Astrocyte of the cerebellum (primary cell): ENCODE results near the gene FICD.

Experiments
- DNase-seq: peaks from one replicate; pipeline ENCODE4 v3.0.0-alpha.2; 2011; ENCODE audit warnings: low read depth
- H3K4me3 ChIP-seq: 2 replicates; pipeline ENCODE4 v1.5.1; 2011; ENCODE audit warnings: mild to moderate bottlenecking, low read depth, low read length, moderate library complexity
- in situ Hi-C: cut with HindIII; loops from 2 replicates; pipeline ENCODE4 v1.10.0; 2017; ENCODE audit warnings: low sequenced_read_pairs
- TF ChIP-seq, protein P1 (sequence below): IDR thresholded peaks from 2 replicates; pipeline ENCODE4 v1.5.1; 2012; ENCODE audit warnings: low read length, low read depth, moderate library complexity, mild to moderate bottlenecking; ENCODE audit errors: missing control alignments

Gene FICD

DNA sequence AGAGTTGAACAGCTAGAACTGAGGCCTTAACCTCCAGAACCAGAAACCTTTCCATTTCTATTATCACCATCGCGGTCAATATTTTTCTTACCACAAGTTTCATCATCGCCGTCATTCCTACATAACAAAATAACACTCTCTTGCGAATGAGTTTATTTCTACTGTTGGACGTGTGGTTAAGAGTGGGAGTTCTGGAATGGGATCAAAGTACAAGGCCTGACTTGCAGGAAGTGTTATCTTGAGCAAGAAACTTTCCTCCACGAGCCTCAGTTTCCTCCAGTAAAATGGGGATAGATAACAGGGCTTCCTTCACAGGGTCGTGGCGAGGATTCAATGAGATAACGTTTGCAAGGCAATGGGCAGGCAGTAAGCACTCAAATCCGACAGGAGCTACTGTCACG lies 45.2 kb downstream of the FICD start:
- in situ Hi-C loops = loop anchor here (5.0 kb wide), 3 partner anchors 72 to 272 kb away; partner anchors contain the start of gene SELPLG
- H3K4me3 ChIP-seq = peak overlapping the region; percentile 100
- no peak for DNase-seq
- TF ChIP-seq, protein P1, sequence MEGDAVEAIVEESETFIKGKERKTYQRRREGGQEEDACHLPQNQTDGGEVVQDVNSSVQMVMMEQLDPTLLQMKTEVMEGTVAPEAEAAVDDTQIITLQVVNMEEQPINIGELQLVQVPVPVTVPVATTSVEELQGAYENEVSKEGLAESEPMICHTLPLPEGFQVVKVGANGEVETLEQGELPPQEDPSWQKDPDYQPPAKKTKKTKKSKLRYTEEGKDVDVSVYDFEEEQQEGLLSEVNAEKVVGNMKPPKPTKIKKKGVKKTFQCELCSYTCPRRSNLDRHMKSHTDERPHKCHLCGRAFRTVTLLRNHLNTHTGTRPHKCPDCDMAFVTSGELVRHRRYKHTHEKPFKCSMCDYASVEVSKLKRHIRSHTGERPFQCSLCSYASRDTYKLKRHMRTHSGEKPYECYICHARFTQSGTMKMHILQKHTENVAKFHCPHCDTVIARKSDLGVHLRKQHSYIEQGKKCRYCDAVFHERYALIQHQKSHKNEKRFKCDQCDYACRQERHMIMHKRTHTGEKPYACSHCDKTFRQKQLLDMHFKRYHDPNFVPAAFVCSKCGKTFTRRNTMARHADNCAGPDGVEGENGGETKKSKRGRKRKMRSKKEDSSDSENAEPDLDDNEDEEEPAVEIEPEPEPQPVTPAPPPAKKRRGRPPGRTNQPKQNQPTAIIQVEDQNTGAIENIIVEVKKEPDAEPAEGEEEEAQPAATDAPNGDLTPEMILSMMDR = no peak

GRCh38 chr12:108560752-108561719 lies 46.0 kb downstream of the FICD start, which contains the start of gene SART3:
TSS of gene SART3 (minus strand) at chr12:108561173. CDS start at chr12:108561154, 19 bp downstream.
- peak within 1 kb of the TSS; percentile 100 for H3K4me3 ChIP-seq
- DNase-seq = peak; percentile 72
- TF ChIP-seq, protein P1 = peak; percentile 2
- in situ Hi-C loops = loop anchor here (5.0 kb wide), 3 partner anchors 71 to 271 kb away; partner anchors contain the start of gene SELPLG

- in situ Hi-C loops = loop anchor here (5.0 kb wide), 3 partner anchors 70 to 270 kb away; partner anchors contain the start of gene SELPLG
- no peak for DNase-seq
- peak overlapping the region; percentile 100 for H3K4me3 ChIP-seq
- TF ChIP-seq, protein P1 = no peak
These were observed 46.8 kb downstream of the FICD start for GRCh38 chr12:108561852-108562347.

DNA sequence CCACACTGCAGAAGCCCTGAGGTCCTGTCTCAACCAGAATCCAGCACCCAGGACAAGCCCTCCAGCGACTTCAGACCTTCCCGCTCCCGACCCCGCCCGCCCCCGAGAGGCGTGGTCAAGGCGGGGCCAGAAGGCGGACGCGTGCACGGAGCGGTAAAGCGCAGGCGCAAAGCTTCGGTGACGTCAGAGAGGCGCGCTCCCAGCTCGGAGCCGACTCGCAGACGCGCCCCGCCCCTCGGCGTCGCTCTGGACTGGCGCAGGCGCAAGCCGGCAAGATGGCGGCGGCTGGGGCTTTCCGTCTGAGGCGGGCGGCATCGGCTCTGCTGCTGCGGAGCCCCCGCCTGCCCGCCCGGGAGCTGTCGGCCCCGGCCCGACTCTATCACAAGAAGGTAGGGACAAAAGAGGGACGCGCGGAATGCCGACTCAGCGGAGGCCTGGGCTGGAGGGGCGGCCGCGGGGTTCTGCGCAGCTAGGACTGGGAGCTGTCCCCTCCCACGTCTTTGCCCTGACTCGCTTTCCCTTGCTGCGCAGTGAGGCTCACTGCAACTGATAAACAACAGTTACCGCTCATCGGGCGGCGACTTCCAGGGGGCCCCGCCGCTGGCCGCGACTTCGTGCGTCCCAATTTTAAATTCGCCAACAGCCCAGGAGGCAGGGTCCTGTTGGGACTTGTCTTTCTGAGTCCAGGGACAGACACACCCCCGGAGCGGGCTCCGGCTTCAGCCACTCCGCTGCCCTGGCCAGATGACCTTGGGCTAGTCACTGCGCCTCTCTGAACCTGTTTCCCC lies 47.5 kb downstream of the FICD start, which contains the start of gene ISCU:
Gene ISCU (plus strand): TSS at position 249 of the 788 bp plus-strand sequence. CDS start 27 bp downstream, at position 276.
- DNase-seq = peak; percentile 92
- H3K4me3 ChIP-seq = peak within 1 kb of the TSS; percentile 100
- TF ChIP-seq, protein P1 = no peak
- in situ Hi-C loops = loop anchor here (5.0 kb wide), 3 partner anchors 70 to 270 kb away; partner anchors contain the start of gene SELPLG

GRCh38 chr12:108563136-108563803 lies 48.2 kb downstream of the FICD start:
- in situ Hi-C loops = loop anchor here (5.0 kb wide), 3 partner anchors 69 to 269 kb away; partner anchors contain the start of gene SELPLG
- peak; percentile 73 for DNase-seq
- peak overlapping the region; percentile 100 for H3K4me3 ChIP-seq
- TF ChIP-seq, protein P1 = peak; percentile 96
